ENCODE measurements around the gene EXPH5.

Gene EXPH5

DNA sequence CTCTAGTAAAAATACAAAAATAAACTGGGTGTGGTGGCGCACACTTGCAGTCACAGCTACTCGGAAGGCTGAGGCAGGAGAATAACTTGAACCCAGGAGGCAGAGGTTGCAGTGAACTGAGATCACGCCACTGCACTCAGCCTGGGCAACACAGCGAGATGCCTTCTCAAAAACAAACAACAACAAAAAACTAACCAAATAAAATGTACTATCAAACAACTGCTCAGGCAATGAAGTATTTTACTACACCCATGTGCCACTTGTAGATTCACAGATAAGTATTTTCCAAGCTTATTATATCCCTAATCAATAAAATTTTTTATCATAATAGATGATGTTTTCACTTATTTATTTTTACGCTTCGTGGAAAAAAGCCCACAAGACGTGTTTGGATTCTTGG lies 127.2 kb downstream of the EXPH5 start:
- DNase-seq (ENCODE audit: low read depth in 2 of 2) = no peak

Measured in fibroblast of skin of left biceps (primary cell).